OCI-M2 (cell line): Measurements from ENCODE around the gene RPS3.
"Not testable (repeated sequence)": the region's sequence is repeated elsewhere in the genome, so short reads cannot be mapped to it uniquely, and the experiment has no call there.

ENCODE experiments used
- DNase-seq: peaks from one replicate; lab custom pipeline; 2025; ENCODE audit not compliant: unreplicated experiment; lab: John Stamatoyannopoulos, UW

Gene RPS3

GRCh38 chr11:75380245-75380644 is 19.1 kb upstream of the RPS3 start:
- no peak for DNase-seq

DNA sequence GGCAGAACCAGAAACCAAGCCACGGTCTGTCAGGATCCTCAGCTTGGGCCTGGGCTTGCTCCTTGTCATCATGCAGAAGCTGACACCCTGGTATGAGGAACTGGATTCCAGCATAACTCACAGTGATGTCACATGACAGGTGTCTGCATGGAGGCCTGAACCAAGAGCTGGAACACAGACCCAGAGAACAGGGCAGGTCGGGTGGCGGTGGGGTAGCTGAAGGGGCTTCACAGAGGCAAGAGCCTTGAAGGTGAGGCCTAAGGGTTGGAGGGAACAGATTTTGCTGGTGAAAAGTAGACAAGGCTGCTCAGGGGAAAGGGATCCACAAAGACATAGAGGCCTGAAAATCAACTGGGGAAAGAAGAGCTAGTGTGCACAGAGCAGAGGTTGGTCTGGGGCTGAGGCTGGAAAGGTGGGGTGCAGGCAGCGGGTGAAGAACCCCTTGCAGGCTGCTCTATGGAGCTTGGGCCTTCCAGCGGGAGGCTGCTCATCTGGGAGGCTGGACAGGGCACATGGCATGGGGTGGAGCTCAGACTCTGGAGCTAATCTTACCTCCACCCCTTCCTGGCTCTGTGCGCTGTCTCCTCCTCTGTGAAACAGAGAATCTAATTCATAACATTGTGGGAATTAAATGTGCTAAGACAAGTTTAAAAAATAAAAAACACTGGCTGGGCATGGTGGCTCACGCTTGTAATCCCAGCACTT is 18.4 kb upstream of the RPS3 start:
- no peak for DNase-seq

DNA sequence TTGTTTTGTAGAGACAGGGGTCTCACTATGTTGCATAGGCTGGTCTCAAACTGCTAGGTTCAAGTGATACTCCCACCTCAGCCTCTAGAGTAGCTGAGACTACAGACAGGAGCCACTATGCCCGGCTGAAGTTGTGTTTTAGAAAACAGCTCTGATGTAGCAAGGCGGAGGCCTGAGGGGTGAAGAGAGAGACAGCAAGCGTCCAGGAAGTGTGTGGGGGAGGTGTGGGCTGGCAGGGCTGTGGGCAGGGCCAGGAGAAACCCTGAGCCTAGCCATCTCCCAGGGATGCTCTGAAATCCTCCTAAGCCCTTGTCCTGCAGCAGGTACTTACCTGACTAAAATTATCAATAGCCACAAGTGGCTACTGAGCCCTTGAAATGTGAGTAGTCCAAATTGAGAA is 16.1 kb upstream of the RPS3 start:
- DNase-seq = no peak

GRCh38 chr11:75384438-75385080 is 14.8 kb upstream of the RPS3 start:
- peak; percentile 51 for DNase-seq

DNA sequence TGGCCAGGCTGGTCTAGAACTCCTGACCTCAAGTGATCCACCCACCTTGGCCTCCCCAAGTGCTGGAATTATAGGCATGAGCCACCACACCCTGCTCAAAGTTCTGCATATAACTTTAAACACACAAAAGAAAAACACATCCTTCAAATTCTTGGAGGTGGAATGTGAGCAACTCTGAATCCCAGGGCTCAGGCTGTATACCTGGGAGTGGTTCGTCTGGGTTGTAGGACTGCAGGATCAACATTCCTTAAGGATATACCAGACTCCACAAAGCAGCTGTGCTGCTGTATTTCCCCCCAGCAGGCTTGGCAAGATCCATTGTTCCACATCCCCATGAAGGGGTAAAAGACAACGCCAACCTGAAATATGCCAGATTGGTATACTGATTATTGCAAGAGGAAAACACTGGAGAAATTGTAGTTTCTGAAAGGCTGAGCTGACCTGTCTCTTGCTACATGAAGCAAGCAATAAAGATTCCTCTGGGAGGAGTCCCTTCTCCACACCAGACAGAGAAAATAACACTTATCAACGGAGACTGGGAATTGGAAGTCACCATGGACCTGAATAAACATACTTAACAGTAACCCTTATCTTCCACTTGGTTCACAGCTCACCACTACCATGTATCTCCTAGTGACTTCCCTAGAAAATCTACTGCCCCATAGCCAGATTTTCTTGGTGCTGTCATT is 12.2 kb upstream of the RPS3 start:
- no peak for DNase-seq

- no peak for DNase-seq
Observed at GRCh38 chr11:75387736-75388294, 11.5 kb upstream of the RPS3 start.

GRCh38 chr11:75388386-75389275 is 10.7 kb upstream of the RPS3 start:
- no peak for DNase-seq

DNA sequence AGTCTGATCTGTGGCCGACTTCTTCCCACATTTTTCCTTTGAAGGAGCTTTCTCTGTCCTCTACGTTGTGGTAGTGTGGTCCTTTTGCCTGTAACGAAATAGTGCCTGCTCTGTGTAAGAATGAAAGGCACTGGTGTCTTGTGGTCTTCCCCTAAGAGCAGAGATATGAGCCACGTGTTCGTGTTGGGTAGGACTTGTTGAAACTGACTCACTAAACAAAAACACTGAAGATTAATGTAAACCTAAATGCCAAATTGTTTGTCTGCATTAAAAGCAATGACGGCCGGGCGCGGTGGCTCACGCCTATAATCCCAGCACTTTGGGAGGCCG is 10.1 kb upstream of the RPS3 start:
- no peak for DNase-seq

- DNase-seq = no peak
Observed at GRCh38 chr11:75389925-75390324, 9.4 kb upstream of the RPS3 start.

DNA sequence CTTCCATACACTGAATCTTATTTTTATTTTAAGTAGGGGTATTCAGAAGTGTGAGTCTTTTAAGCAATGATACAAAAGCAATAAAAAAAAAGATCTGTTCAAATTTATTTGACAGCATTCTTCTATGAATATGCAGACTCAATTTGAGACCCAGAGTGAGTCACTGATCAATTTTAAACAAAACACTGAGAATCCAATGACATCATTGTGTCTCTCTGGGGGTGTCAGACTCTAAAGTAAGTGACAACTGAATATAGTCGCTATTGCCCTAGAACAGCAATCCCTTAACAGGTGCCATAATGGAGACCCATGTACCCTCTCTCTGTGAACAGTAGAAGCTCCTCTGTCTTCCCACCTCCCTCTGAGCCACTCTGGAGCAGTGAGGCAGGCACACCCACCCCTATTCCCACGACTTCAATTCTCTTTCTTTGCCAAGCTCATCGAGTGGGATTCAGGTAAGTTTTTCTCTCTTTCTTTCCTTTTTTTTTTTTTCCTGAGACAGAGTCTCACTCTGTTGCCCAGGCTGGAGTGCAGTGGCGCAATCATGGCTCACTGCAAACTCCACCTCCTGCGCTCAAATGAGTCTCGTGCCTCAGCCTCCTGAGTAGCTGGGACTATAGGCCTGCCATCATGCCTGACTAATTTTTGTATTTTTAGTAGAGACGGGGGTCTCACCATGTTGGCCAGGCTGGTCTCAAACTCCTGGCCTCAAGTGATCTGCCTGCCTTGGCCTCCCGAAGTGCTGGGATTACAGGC is 5.1 kb upstream of the RPS3 start:
- DNase-seq = no peak

GRCh38 chr11:75398906-75399305 is 412 bp upstream of the RPS3 start:
- DNase-seq = no peak

GRCh38 chr11:75400146-75400865 is 988 bp downstream of the RPS3 start:
- DNase-seq = no peak

DNA sequence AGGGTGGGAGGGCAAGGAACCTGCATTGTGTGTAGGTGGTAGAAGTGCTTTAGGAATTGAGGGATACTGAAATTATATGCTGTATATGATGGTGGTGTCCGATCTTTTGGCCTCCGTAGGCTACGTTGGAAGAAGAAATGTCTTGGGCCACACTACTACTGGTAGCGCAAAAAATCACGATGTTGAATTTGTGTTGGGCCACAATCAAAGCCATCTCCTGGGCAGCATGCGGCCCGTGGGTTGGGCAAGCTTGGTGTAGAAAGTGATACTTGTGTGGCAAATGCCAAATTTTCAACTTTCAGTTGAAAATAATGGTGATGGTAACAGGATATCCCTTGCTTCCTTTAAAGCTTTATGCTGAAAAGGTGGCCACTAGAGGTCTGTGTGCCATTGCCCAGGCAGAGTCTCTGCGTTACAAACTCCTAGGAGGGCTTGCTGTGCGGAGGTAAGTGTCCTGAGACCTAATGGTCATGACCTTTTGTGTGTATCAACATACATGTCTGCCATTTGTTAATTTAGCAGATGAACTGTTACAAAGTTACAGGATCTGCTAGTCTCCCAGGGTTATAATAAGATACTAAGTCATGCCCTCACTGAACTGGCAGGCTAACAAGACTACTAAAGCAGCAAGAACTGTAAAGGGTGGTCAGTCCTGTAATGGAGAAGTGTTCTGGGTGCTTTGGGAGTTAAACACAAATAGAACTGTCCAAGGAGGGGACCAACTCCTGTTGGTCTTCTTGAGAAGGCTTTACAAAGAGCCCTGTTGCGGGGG is 2.9 kb downstream of the RPS3 start:
- DNase-seq = no peak

DNA sequence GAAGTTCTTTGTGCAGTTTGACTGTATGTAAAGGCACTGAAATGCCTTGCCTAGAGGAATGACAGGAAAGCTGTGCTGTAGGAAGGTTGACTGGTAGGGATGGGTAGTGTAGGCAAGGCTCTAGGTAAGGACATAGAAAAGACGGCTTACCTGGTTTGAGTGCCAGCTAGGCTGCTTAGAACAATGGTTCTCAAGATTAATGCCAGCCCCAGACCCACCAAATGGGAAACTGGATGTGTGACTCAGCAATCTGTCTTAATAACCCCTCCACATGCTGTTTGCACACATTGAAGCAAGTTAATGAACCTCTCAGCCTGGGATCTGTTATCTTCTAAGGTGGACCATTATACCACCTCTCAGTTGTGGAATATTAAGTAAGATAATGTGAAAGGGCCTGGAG is 3.7 kb downstream of the RPS3 start:
- DNase-seq = no peak

GRCh38 chr11:75403983-75404658 is 4.8 kb downstream of the RPS3 start:
- no peak for DNase-seq

GRCh38 chr11:75406338-75406777 is 7.0 kb downstream of the RPS3 start:
- no peak for DNase-seq

DNA sequence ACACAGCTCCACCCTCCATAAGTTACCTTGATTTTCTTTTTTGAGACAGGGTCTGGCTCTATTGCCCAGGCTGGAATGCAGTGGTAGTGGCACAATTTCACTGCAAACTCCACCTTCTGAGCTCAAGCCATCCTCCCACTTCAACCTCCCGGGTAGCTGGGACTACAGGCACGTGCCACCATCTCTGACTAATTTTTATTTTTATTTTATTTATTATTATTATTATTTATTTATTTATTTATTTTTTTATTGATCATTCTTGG is 9.6 kb downstream of the RPS3 start:
- DNase-seq = no peak

DNA sequence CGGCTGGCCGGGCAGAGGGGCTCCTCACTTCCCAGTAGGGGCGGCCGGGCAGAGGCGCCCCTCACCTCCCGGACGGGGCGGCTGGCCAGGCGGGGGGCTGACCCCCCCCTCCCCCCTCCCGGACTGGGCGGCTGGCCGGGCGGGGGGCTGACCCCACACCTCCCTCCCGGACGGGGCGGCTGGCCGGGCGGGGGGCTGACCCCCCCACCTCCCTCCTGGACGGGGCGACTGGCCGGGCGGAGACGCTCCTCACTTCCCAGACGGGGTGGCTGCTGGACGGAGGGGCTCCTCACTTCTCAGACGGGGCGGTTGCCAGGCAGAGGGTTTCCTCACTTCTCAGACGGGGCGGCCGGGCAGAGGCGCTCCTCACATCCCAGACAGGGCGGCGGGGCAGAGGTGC is 10.7 kb downstream of the RPS3 start:
- DNase-seq = not testable (repeated sequence)

- not testable (repeated sequence) for DNase-seq
Observed at GRCh38 chr11:75413146-75413545, 13.8 kb downstream of the RPS3 start.
